Tibial nerve (tissue), 3 donors: ENCODE results near the gene TENM3.

ENCODE experiments used
- POLR2A ChIP-seq, 2 donors: fragments of 450-650 bp; IDR thresholded peaks; one replicate each; pipeline ENCODE4 v1.6.1; 2017; ENCODE audit warnings: antibody characterized with exemption in 2 of 2, mild to moderate bottlenecking in 2 of 2, moderate library complexity in 2 of 2
- TF ChIP-seq, protein P1 (sequence below), 5 experiments: fragments of 200-600 bp in 3 of 5; fragments of 450-650 bp in 2 of 5; sonication (generic) in 3 of 5; IDR thresholded peaks; one replicate each; pipeline ENCODE4 v1.5.1; 2016 to 2019; ENCODE audit warnings: antibody characterized with exemption in 5 of 5, mild to moderate bottlenecking in 3 of 5, moderate library complexity in 2 of 5

DNA sequence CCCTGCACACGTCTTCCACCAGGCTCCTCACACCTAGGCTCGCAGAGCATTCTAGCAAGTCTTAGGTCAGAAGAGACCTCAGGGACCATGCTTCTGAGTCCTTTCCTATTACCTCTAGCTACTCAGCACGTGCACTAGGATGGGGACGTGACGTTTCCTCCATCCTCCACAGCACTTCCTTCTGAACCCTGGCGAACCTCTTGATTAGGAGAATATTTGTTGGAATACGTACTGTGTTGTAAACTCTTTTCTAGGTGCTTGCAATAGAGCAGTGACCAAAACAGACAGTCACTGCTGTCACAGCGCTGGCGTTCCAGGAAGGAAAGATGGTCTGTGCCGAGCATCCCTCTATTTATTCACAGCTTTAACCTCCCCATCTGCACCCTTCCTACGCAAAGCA is 12.9 kb upstream of the TENM3 start:
- TF ChIP-seq, protein P1, sequence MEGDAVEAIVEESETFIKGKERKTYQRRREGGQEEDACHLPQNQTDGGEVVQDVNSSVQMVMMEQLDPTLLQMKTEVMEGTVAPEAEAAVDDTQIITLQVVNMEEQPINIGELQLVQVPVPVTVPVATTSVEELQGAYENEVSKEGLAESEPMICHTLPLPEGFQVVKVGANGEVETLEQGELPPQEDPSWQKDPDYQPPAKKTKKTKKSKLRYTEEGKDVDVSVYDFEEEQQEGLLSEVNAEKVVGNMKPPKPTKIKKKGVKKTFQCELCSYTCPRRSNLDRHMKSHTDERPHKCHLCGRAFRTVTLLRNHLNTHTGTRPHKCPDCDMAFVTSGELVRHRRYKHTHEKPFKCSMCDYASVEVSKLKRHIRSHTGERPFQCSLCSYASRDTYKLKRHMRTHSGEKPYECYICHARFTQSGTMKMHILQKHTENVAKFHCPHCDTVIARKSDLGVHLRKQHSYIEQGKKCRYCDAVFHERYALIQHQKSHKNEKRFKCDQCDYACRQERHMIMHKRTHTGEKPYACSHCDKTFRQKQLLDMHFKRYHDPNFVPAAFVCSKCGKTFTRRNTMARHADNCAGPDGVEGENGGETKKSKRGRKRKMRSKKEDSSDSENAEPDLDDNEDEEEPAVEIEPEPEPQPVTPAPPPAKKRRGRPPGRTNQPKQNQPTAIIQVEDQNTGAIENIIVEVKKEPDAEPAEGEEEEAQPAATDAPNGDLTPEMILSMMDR (IDR thresholded peaks at IDR 0.05), result no peak
- no peak for TF ChIP-seq POLR2A (IDR thresholded peaks at IDR 0.05)
